Measurements from ENCODE around the gene POU2F2. TPM values are rescaled to one million over a fixed set of nuclear protein-coding genes. Genes with fewer than 3 reads are reported as not detected.
A peak's percentile ranks its signal among the peaks of the same experiment; 100 is the strongest.

Gene POU2F2
- total and polyA plus RNA-seq, 9 of the 15 experiments (the other 6 are each of a cell fraction or from before 2014, with no cell fraction given): 0.03 to 0.68 (median 0.14) TPM

DNA sequence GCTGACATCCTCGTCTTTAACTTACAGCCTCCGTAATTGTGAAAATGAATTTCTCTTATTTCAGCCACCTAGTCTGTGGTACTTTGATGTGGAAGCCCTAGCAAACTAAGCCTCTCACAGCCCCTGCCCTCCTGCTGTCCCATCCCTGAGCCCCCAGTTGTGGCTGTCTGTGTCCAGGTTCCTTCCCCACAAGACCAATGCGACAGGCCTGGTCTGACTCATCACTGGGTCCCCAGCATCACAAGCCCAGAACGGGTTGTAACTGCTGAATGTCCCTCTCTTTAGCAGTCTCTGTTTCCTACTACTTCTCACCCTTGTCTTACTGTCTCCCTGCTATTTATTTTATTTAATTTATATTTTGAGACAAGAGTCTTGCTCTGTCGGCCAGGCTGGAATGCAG is 5.7 kb downstream of the POU2F2 start (continued):
- TF ChIP-seq HMGN3 (IDR thresholded peaks at IDR 0.05; ENCODE audit: borderline replicate concordance, extremely low read depth, insufficient read length, low read depth, low read length) (no peak), PPARD (CRISPR knock-in tag; IDR thresholded peaks at IDR 0.05) (no peak), ZNF274 (IDR thresholded peaks at IDR 0.05; ENCODE audit: borderline replicate concordance, low read depth, low read length) (no peak), EP400 (IDR thresholded peaks at IDR 0.05) (no peak), DNMT1 (IDR thresholded peaks at IDR 0.05) (no peak), RAD21 (CRISPR knock-in tag; conservative IDR thresholded peaks at IDR 0.05 in 1 of 2, IDR thresholded peaks at IDR 0.05 in 1 of 2) (no peak)

DNA sequence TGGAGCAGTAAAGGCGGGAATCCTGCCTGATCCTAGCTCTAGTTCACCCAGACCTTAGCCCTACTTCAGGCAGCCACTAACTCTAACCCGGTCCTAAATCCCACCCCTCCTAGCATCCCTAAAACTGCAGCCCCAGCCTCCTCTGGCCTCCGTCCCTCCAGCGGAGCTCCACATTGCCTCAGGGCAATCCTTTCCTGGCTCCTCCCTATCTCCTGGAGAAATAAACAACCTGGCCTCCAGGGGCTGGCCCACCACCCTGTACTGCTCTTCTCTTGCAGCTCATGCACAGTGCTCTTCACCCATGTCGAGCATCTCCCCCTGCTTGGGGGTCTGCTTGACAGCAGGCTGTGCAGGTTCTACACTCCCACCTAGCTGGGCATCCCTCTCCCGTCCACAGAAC is 6.7 kb downstream of the POU2F2 start:
- no peaks in the 10 kb centered on the region for H3K36me3 ChIP-seq (ENCODE audit: control insufficient read depth, insufficient read depth, low read length)
- H3K4me1 ChIP-seq (replicated peaks in 1 of 2; ENCODE audit: control insufficient read depth in 2 of 2, insufficient read depth in 2 of 2, low read length in 2 of 2): no peaks in the 10 kb centered on the region; a peak in 2 of 5 replicates
- no peaks in the 10 kb centered on the region for H3K9me3 ChIP-seq (replicated peaks; ENCODE audit: control insufficient read depth, insufficient read depth, low read depth, low read length)
- H3K79me2 ChIP-seq (ENCODE audit: control insufficient read depth, insufficient read depth, low read length): no peaks in the 10 kb centered on the region
- ChIA-PET POLR2A (interaction anchor here (0.6 to 0.7 kb wide), 2 partner anchors 10 to 59 kb away, joined by 3 to 6 read pairs; no protein-coding TSS in a partner anchor), CTCF (ENCODE audit: low intra/inter-chr PET ratio) (no interaction called here)
- DNase-seq (ENCODE audit: extremely low read depth in 1 of 4, low spot score in 3 of 4) (no peak), FAIRE-seq (no peak), ATAC-seq (peak; percentile 43; the same call in 1 of the 3 replicates)
- no peak overlapping the region for H2AFZ ChIP-seq (ENCODE audit: low read depth, low read length)
- intact Hi-C loops (cut with micrococcal nuclease) (no loop called here), in situ Hi-C loops (cut with MboI) (no loop called here)
- H3K27me3 ChIP-seq (ENCODE audit: control insufficient read depth in 2 of 2, insufficient read depth in 2 of 2, low read length in 2 of 2): peaks cover 48 to 72% of the 10 kb centered on the region in 2 experiments
- H3K27ac ChIP-seq (ENCODE audit: extremely low read depth, low read depth, low read length): no peak overlapping the region
- no peak overlapping the region for H3K4me2 ChIP-seq (ENCODE audit: insufficient read depth, low read length)
- WGBS (ENCODE audit: insufficient coverage, low coverage, missing lambda C conversion rate): 0% methylated on average over 6 of the region's 6 CpGs
- no TSS peak for BruUV-seq (replicated peaks)
- H4K20me1 ChIP-seq (replicated peaks; ENCODE audit: control insufficient read depth, insufficient read depth, low read length): peaks cover 12% of the 10 kb centered on the region; the same call in 1 of the 2 replicates
- H3K9me1 ChIP-seq (ENCODE audit: control insufficient read depth, insufficient read depth, low read length): no peaks in the 10 kb centered on the region
- TF ChIP-seq, protein P1, sequence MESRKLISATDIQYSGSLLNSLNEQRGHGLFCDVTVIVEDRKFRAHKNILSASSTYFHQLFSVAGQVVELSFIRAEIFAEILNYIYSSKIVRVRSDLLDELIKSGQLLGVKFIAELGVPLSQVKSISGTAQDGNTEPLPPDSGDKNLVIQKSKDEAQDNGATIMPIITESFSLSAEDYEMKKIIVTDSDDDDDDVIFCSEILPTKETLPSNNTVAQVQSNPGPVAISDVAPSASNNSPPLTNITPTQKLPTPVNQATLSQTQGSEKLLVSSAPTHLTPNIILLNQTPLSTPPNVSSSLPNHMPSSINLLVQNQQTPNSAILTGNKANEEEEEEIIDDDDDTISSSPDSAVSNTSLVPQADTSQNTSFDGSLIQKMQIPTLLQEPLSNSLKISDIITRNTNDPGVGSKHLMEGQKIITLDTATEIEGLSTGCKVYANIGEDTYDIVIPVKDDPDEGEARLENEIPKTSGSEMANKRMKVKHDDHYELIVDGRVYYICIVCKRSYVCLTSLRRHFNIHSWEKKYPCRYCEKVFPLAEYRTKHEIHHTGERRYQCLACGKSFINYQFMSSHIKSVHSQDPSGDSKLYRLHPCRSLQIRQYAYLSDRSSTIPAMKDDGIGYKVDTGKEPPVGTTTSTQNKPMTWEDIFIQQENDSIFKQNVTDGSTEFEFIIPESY (CRISPR knock-in tag; IDR thresholded peaks at IDR 0.05): no peak
- TF ChIP-seq THRAP3 (IDR thresholded peaks at IDR 0.05; ENCODE audit: borderline replicate concordance) (no peak), EHMT2 (IDR thresholded peaks at IDR 0.05) (no peak), CHD1 (IDR thresholded peaks at IDR 0.05; ENCODE audit: low read length) (no peak), SNRNP70 (optimal IDR thresholded peaks at IDR 0.05; ENCODE audit: low read depth, low read length) (no peak), TCF7 (IDR thresholded peaks at IDR 0.05; ENCODE audit: borderline replicate concordance) (no peak)
- TF ChIP-seq, protein P2, sequence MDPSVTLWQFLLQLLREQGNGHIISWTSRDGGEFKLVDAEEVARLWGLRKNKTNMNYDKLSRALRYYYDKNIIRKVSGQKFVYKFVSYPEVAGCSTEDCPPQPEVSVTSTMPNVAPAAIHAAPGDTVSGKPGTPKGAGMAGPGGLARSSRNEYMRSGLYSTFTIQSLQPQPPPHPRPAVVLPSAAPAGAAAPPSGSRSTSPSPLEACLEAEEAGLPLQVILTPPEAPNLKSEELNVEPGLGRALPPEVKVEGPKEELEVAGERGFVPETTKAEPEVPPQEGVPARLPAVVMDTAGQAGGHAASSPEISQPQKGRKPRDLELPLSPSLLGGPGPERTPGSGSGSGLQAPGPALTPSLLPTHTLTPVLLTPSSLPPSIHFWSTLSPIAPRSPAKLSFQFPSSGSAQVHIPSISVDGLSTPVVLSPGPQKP (CRISPR knock-in tag; IDR thresholded peaks at IDR 0.05): no peak
- TF ChIP-seq, protein P3, sequence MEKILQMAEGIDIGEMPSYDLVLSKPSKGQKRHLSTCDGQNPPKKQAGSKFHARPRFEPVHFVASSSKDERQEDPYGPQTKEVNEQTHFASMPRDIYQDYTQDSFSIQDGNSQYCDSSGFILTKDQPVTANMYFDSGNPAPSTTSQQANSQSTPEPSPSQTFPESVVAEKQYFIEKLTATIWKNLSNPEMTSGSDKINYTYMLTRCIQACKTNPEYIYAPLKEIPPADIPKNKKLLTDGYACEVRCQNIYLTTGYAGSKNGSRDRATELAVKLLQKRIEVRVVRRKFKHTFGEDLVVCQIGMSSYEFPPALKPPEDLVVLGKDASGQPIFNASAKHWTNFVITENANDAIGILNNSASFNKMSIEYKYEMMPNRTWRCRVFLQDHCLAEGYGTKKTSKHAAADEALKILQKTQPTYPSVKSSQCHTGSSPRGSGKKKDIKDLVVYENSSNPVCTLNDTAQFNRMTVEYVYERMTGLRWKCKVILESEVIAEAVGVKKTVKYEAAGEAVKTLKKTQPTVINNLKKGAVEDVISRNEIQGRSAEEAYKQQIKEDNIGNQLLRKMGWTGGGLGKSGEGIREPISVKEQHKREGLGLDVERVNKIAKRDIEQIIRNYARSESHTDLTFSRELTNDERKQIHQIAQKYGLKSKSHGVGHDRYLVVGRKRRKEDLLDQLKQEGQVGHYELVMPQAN (IDR thresholded peaks at IDR 0.05; ENCODE audit: borderline replicate concordance): no peak
- TF ChIP-seq, protein P4, sequence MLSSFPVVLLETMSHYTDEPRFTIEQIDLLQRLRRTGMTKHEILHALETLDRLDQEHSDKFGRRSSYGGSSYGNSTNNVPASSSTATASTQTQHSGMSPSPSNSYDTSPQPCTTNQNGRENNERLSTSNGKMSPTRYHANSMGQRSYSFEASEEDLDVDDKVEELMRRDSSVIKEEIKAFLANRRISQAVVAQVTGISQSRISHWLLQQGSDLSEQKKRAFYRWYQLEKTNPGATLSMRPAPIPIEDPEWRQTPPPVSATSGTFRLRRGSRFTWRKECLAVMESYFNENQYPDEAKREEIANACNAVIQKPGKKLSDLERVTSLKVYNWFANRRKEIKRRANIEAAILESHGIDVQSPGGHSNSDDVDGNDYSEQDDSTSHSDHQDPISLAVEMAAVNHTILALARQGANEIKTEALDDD (IDR thresholded peaks at IDR 0.05): no peak
- no peak overlapping the region for H3K4me3 ChIP-seq
- no peak overlapping the region for H3K9ac ChIP-seq (ENCODE audit: insufficient read depth in 1 of 2, low read depth in 2 of 2, low read length in 2 of 2)

Measured in K562 (cell line).